Left renal pelvis (tissue), 4 donors: ENCODE measurements around the gene REXO4. TPM values are rescaled to one million over a fixed set of nuclear protein-coding genes. Genes with fewer than 3 reads are reported as not detected.

Experiments
- DNase-seq, 4 donors: peaks; one replicate each; pipeline ENCODE4 v3.0.0-alpha.2; 2013; ENCODE audit warnings: low read depth in 4 of 4, low spot score in 3 of 4
- polyA plus RNA-seq, 4 donors: library from polyadenylated mRNA; unstranded; fragments of 120-200 nt; gene quantifications; one replicate each; pipeline ENCODE4 v1.2.1, GENCODE V29; 2013; ENCODE audit not compliant: insufficient read length in 4 of 4

Gene REXO4
- polyA plus RNA-seq, 4 donors = 23.2 to 30.3 (median 27.7) TPM

DNA sequence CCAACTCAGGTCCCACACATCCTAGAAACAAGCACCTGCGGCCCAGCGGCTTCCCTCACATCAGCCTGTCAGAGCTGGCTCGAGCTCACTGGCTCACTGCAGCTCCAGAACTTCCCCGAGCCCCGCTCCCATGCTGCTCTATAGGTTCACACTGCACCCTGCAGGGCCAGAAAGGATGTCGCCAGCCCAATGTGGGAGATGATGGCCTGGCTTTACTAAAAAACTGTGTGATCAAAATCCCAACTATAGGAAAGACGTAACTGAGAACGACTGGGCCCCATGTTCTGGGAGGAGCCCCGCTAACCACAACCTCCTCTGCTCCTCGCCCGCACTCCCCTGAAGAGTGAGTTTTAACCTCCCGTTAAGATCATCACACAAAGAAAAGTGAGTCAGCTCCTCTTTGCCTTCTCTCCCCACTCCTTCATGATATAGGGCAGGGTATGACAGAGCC is 46.5 kb downstream of the REXO4 start:
- no peak for DNase-seq

DNA sequence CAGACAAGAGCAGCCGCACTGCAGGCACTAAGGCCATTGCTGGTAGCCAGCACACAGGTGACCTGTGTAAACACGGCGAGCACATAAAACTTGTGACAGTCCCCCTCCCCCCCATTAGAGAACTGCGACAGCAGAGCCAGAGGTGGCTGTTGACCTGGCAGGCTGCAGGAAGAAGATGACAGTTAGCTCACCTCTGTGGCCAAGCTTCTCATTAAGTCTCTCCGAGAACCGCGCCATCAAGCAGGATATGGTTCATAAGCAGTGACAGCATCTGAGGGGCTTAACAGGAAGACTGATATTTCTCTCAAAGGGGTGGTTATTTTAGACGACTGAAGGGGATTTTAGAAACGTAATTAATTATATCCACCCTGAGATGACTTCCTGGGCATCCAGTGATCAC is 47.1 kb downstream of the REXO4 start:
- DNase-seq = no peak

DNA sequence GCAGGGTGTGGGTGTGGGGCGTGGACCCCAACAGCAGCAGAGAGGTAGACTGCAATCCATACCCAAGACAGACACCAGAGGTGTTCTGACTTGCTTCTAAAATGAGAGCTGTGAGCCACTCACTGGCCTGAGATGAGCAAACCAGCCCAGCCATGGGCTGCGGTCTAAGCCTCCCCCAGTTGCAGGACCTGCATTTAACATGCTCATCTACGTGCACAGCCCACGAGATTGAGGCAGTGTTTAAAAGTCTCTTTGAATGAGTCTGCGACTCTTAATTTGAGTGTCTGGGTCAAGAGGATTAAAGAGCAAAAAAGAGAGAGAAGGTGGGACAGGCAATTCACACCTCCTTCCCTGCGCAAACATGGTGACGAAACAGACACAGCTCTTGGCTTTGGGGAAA is 47.9 kb downstream of the REXO4 start:
- DNase-seq = no peak

DNA sequence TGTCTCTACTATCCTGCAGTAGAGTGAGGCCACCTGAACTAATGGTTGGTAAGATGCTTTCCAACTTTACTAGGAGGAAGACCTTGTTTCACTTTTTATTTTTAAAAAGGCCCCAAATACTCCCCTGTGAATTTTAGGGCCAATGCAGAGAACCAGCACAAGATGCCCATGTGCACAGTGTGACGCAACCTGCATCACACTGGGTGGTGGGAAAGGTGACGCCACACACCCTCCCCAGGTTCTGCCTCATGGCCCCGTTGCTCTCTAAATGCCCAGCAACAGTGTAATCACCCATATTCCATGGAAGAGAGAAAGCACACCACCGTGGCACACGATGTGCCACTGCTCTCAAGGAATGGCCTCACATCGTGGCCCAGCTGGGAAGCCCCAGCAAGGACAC is 48.4 kb downstream of the REXO4 start:
- no peak for DNase-seq

DNA sequence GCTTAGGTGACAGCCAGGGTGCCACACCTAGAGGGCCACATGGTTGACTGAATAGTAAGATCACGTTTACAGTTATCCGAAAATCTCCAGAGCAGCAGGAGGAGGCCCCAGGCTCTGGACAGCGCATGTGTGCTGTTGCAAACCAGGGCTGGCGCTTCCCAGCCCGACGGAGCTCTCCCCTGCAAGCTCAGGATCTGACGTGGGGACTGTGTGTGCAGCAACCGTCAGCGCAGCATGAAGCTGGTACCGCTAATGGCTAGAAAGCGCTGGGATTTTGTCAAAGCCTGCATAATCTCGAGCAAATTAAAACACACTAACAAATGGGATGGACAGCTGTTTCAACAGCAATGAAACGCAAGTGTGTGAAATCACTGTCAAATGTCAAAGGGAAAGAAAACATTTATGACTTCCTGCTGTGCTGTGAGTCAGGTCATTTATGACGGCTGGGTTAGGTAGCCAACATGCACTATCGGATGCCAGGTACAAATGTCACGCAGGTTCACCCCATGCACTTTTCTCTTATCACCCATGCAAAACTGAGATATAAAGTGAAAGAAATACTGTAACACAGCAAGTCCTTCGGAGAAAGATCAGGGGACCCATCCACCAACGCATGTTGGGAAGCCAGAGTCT is 49.4 kb downstream of the REXO4 start:
- DNase-seq = no peak

DNA sequence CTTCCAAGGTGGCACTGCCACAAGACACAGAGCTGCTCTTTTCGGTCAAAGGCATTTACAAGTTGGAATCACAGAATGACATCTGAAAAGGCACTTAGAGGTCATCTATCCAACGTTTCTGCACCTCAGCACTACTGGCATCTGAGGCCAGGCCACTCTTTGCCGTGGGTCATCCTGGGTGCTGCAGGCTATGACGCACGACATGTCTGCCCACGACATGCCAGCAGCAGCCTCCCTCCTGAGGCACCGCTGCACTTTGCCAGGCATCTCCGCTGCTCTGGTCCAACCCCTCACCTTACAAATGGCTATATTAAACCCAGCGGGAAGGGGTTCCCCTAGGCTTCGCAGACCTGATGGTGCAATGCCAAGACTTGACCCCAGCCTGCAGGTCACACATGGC is 50.0 kb downstream of the REXO4 start:
- no peak for DNase-seq

DNA sequence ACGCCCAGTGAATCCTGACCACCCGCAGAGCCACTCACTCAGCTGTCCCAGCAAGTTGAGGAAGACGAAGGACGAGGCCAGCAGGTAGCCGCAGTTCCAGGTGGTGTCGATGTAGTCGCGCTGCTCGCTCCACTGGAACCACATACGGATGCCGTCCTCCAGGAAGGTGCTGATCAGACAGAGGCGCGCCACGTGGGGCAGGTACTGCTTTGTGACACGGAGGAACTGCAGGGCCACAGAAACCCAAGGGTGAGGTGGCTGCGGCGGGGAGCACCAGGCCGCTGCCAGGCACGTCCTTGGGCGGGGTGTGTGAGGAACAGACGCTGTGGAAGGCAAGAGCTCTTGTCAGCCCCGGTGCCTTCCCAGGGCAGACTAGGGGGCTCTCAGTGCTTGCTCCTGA is 50.6 kb downstream of the REXO4 start:
- no peak for DNase-seq

DNA sequence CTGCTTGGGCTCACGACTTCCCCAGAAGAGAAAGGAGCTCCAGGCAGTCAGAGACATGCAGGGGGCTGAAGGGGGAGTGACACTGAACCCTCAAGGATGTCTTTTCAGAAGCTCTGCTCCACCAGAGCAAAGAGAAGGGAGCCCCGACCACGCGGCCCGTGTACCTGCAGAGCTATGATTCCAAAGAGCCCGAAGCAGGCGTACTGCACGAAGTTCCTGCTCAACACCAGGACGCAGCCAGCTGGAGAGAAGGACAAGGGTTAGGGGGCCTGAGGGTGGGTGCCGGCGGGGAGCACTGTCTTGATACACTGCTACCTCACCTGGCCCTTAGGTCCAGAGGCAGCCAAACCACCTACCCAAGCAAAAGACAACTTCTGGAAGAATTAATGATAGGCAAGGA is 51.4 kb downstream of the REXO4 start:
- DNase-seq = no peak

DNA sequence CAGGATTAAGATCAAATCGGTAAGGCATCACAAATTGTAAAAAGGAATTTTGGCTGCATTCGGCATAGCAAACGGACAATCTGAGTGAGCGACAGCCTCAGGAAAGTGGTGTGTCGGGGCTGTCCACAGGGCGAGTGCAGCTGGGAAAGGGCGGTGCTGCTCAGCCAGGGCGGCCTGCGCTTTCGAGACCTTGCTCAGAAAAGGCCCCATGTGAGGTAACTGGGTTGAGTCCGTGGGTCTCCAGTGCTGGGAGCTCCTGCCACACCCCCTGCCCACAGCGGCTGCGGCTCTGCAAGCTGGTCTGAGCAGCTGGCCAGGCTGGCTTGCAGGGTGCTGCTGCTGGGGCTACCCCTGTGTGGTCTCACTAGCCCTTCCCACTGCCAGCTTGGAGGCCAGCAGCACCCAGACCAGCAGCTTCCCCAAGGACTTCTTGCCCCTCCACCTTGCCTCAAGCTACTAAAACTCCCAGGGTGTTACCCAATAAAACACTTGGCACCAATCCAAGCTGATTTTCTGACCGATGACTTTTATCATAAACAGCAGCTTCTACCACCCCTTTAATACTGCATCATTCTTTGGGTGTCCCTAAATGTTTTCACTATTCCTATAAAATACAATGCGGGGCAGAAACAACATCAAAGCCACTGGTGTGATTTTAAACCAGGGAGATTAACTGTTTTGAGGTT is 55.3 kb downstream of the REXO4 start:
- no peak for DNase-seq

DNA sequence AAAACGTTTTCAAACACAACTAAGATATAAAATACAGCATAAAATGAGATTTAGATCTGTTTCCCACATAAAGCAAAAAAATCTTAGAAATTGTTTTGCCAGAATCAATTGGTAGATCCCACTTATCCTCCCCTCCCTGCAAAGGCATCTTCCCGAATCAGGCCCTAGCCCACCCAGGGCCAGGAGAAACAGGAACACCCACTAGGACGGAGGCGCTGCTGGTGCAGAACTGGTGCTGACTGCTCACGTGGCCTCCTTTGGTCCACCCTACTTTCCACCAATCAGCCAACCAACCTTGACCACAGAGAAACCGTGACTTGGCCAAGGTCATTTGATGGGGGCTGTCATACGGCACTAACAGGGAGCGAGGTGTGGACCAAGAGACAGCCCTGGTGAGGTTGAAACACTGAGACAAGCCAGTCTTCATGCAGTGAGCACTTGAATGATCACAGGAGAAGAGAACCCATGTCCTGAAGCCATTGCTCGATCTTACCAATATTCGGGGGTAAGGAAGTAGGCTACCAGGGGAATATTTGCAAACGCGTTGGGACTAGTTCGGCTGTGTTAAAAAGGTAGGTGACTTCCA is 56.2 kb downstream of the REXO4 start:
- DNase-seq = no peak

DNA sequence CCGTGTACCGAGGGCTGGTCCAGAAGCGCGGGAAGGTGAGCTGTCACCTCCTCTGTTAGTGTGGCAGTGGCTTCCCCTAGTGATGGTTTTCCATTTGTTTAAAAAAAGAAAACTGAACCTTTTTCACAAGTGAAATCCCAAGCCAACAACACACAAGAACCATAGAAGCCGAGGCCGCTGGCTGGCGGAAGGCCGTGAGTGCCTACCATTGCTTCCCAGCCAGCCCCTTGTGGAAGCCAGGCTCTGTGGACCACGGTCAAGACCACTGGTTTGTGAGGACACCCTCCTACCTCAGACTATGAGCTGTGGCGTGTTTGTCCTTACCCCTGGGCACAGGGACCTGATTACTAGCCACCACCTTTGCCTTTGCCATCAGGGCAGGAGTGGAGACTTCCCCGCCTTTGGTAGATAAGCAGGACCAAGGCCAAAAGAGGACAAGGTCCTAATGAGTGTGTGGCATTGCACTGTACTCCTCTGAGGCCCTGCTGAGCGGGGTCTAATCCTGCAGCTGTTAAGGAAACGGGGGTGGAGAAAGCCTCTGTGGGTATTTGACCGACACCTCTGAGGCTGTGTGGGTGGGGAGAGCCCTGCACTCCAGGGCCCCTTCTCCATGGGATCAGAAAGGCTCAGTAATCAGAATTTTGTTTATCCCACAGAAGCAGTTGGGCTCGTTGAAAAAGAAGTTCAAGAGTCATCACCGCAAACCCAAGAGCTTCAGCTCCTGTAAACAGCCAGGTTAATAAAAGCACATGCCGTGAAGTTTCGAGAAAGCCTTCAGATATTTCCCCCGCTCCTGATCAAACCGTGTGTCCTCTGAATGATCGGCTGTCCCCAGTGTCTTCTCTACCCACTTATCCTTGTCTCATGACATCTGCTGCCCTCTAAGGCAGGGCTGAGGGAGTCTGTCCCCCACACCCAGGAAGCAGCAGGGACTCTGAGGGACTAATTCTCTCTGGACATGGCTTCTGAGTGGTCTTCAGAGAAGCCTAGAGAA is 57.1 kb downstream of the REXO4 start:
- no peak for DNase-seq

DNA sequence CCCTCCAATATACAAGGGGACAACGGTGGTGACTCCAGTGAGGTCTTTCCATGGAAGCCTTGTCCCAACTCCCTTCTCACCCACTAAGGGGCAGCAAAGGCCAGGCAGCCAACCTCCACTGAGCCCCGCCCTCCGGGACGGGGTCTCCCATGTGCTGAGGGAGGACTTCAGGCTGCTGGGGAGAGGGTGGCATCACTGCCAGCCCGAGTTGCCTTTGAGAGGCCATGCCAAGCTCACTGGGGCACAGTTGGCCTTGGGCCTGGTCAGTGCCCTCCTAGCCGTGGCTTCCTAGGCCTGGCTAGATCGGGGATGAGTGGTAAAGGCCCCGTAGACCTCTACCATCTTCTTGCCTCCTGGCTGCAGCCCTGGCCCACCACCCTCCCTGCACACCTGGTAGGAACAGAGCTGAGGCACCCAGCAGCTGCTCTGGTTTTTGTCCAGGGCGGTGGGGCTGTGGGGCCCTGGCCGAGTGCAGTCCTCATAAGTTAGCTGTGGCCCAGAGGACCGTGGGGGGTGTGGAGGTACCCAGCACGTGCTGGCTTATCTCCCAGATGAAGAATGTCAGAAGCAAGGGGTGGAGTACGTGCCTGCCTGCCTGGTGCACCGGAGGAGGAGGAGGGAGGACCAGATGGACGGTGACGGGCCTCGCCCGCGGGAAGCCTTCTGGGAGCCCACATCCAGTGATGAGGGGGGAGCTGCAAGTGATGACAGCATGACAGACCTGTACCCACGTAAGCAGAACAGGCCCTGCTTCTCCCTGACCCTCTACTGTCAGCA is 58.2 kb downstream of the REXO4 start:
- DNase-seq = no peak

DNA sequence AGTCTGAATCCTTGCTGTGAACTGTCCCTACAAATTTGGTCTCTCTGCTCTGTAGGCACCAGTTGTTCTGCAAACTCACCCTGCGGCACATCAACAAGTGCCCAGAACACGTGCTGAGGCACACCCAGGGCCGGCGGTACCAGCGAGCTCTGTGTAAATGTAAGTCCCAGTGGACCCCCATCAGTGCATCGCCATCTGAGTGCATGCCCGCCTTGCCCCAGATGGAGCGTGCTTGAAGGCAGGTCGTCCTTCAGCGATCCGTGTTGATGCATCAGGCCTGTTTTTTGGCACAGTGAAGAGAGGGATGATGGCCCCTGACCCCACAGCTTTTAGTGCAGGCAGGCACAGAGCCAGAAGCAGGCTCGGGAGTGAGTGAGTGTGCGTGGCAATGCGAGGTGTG is 60.2 kb downstream of the REXO4 start:
- no peak for DNase-seq

DNA sequence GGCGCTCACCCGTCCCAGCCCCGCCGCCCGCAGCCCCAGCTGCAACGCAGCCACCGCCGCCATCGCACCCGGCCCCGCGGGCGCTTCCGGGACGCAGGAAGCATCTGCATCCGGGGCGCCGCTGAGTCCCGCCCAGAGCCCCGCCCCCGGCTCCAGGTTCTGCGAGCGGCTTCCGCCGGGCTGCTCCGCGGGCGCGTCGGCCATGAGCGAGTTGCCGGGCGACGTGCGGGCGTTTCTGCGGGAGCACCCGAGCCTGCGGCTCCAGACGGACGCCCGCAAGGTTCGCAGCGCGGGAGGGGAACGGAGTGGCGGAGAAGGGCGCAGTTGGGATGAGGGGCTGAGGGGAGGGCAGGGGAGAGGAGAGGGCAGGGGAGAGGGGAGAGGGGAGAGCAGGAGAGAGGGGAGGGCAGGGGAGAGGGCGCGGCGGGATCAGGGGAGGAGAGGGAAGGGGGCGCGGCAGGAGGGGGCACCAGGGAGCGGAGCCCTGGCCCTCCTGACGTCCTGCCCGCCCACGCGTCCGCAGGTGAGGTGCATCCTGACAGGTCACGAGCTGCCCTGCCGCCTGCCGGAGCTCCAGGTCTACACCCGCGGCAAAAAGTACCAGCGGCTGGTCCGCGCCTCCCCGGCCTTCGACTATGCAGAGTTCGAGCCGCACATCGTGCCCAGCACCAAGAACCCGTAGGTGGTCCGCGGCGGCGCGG is 61.3 kb downstream of the REXO4 start, which contains the start of the genes SURF1 and SURF2:
TSS of gene SURF1 (minus strand) at position 97 of the 701 bp plus-strand sequence. CDS start at position 63, 34 bp downstream.
TSS of gene SURF2 (plus strand) at position 160 of the 701 bp plus-strand sequence. CDS start at position 203, 43 bp downstream.
- peak in 1 of 4 donors; percentile 69 for DNase-seq

Other genes starting within 250 kb of the REXO4 start
- gene OBP2B, start 208.8 kb downstream of the REXO4 start, polyA plus RNA-seq = under 1 TPM in 2 of 4 donors, not detected in 2; 0.29 to 0.32 TPM
- gene ABO, start 142.8 kb downstream of the REXO4 start, polyA plus RNA-seq = 10 to 100 TPM in 3 of 4 donors, 1 to 10 TPM in 1; 3.0 to 29.2 (median 15.2) TPM
- 10 to 100 TPM; 21.1 to 36.9 (median 26.7) TPM for gene SURF6, start 81.8 kb downstream of the REXO4 start, polyA plus RNA-seq
- gene MED22, start 69.9 kb downstream of the REXO4 start, polyA plus RNA-seq = 10 to 100 TPM; 24.2 to 29.9 (median 24.8) TPM
- gene RPL7A, start 69.8 kb downstream of the REXO4 start, polyA plus RNA-seq = 1,000 to 10,000 TPM; 2,222 to 2,557 (median 2,398) TPM
- 10 to 100 TPM; 22.0 to 50.5 (median 38.9) TPM for gene SURF1, start 61.5 kb downstream of the REXO4 start, polyA plus RNA-seq
- 10 to 100 TPM; 12.4 to 25.6 (median 20.9) TPM for gene SURF2, start 61.5 kb downstream of the REXO4 start, polyA plus RNA-seq
- gene SURF4, start 42.0 kb downstream of the REXO4 start, polyA plus RNA-seq = 100 to 1,000 TPM; 159 to 184 (median 178) TPM
- gene STKLD1, start 41.6 kb downstream of the REXO4 start, polyA plus RNA-seq = 1 to 10 TPM; 2.9 to 6.7 (median 4.5) TPM
- 10 to 100 TPM in 1 of 4 donors, 1 to 10 TPM in 3; 7.1 to 14.0 (median 7.6) TPM for gene ADAMTS13, start 4.4 kb upstream of the REXO4 start, polyA plus RNA-seq
- 10 to 100 TPM; 16.6 to 36.6 (median 28.5) TPM for gene CACFD1, start 42.0 kb upstream of the REXO4 start, polyA plus RNA-seq
- gene SLC2A6, start 61.1 kb upstream of the REXO4 start, polyA plus RNA-seq = 1 to 10 TPM in 3 of 4 donors, under 1 TPM in 1; 0.76 to 1.8 (median 1.5) TPM
- under 1 TPM in 1 of 4 donors, not detected in 3; 0.22 TPM for gene MYMK, start 106.9 kb upstream of the REXO4 start, polyA plus RNA-seq
- gene ADAMTSL2, start 116.7 kb upstream of the REXO4 start, polyA plus RNA-seq = 10 to 100 TPM in 1 of 4 donors, 1 to 10 TPM in 3; 1.7 to 38.7 (median 2.5) TPM
- gene FAM163B, start 191.4 kb upstream of the REXO4 start, polyA plus RNA-seq = under 1 TPM in 2 of 4 donors, not detected in 2; 0.19 to 0.42 TPM
- 1 to 10 TPM in 3 of 4 donors, under 1 TPM in 1; 0.77 to 2.3 (median 1.7) TPM for gene DBH, start 218.4 kb upstream of the REXO4 start, polyA plus RNA-seq